Activated CD8-positive, alpha-beta memory T cell treated with anti-CD3 and anti-CD28 coated beads, Interleukin-2, amount 10 ng/mL, durations not matched to agents 7 days and 5 days (primary cell): ENCODE measurements around the gene DOCK1. TPM values are rescaled to one million over a fixed set of nuclear protein-coding genes. Genes with fewer than 3 reads are reported as not detected.

Experiments used
- ATAC-seq: fragments of 150-1000 bp; cut with Tn5 transposase; one replicate; pipeline ENCODE4 v1.10.0; 2021; ENCODE audit warnings: moderate library complexity
- CTCF ChIA-PET: fragments of 350-600 bp; sonication (Branson Sonifier 250); formaldehyde crosslinking; loops from one replicate; lab custom pipeline; 2021; ENCODE audit warnings: antibody characterized with exemption; lab: Charles Lee
- DNase-seq: peaks from one replicate; pipeline ENCODE4 v3.0.0-alpha.2; 2020
- H3K27ac Mint-ChIP-seq: one replicate; pipeline ENCODE4 v1.8.0; 2021; ENCODE audit warnings: mild to moderate bottlenecking, mixed read lengths
- H3K27me3 Mint-ChIP-seq: one replicate; pipeline ENCODE4 v1.8.0; 2021; ENCODE audit warnings: mixed read lengths
- H3K36me3 Mint-ChIP-seq: one replicate; pipeline ENCODE4 v1.8.0; 2021; ENCODE audit warnings: mild to moderate bottlenecking, mixed read lengths
- H3K4me1 Mint-ChIP-seq: one replicate; pipeline ENCODE4 v1.8.0; 2021; ENCODE audit warnings: mixed read lengths
- H3K4me3 Mint-ChIP-seq: one replicate; pipeline ENCODE4 v1.8.0; 2021; ENCODE audit warnings: mild to moderate bottlenecking, moderate library complexity, mixed read lengths
- H3K9me3 Mint-ChIP-seq: one replicate; pipeline ENCODE4 v1.8.0; 2022; ENCODE audit warnings: low read depth, mixed read lengths
- total RNA-seq, 2 experiments: library from RNA; stranded (reverse); gene quantifications; one replicate each; pipeline ENCODE4 v1.2.3, GENCODE V29; 2021

DOCK1 gene
- total RNA-seq, 2 experiments from 2014 or later, result 0.07 TPM; not detected in 1

GRCh38 chr10:127500127-127500526 is 594.9 kb downstream of the DOCK1 start:
- H3K27me3 Mint-ChIP-seq, result no peaks in the 10 kb centered on the region
- no peak overlapping the region for H3K4me3 Mint-ChIP-seq
- DNase-seq (no peak), ATAC-seq (no peak)
- no peaks in the 10 kb centered on the region for H3K4me1 Mint-ChIP-seq
- CTCF ChIA-PET, result no interaction called here
- H3K36me3 Mint-ChIP-seq, result no peaks in the 10 kb centered on the region
- no peak overlapping the region for H3K27ac Mint-ChIP-seq
- H3K9me3 Mint-ChIP-seq, result no peaks in the 10 kb centered on the region

Other genes with a start within 250 kb of the DOCK1 start
- not detected for gene C10orf90, start 234.7 kb upstream of the DOCK1 start, total RNA-seq